GM13977 (cell line): Measurements from ENCODE around the gene SFTPB.

Experiments
- DNase-seq: peaks from one replicate; pipeline ENCODE4 v3.0.0; 2012; ENCODE audit warnings: low spot score
- CTCF ChIP-seq: IDR thresholded peaks from 2 replicates; pipeline ENCODE4 v1.5.1; 2012; ENCODE audit warnings: mild to moderate bottlenecking, control low read depth; ENCODE audit not compliant: insufficient read depth; ENCODE audit errors: extremely low read depth, missing control alignments
- in situ Hi-C: fragments of 300-500 bp; cut with MboI; formaldehyde crosslinking; loops from one replicate; pipeline ENCODE4 v1.12.0; 2022; ENCODE audit warnings: low sequenced_read_pairs, low pct_unique_long_range_greater_than_20kb, mixed read lengths, inconsistent platforms; ENCODE audit not compliant: unreplicated experiment

Gene SFTPB

GRCh38 chr2:85684806-85685205 lies 16.8 kb upstream of the SFTPB start:
- in situ Hi-C loops = no loop called here
- no peak for TF ChIP-seq CTCF

GRCh38 chr2:85684380-85684779 lies 16.4 kb upstream of the SFTPB start:
- no peak for TF ChIP-seq CTCF
- in situ Hi-C loops = no loop called here
- no peak for DNase-seq

More at GRCh38 chr2:85684806-85685205, 16.8 kb upstream of the SFTPB start:
- no peak for DNase-seq

- DNase-seq = no peak
- in situ Hi-C loops = no loop called here
- no peak for TF ChIP-seq CTCF
Measured at GRCh38 chr2:85682378-85682777, 14.4 kb upstream of the SFTPB start.

- in situ Hi-C loops = no loop called here
- no peak for TF ChIP-seq CTCF
- no peak for DNase-seq
Measured at GRCh38 chr2:85681776-85682175, 13.8 kb upstream of the SFTPB start.

GRCh38 chr2:85681372-85681763 lies 13.4 kb upstream of the SFTPB start:
- DNase-seq = no peak
- TF ChIP-seq CTCF = no peak
- in situ Hi-C loops = no loop called here

GRCh38 chr2:85680707-85681371 lies 12.8 kb upstream of the SFTPB start:
- no peak for DNase-seq
- no peak for TF ChIP-seq CTCF
- in situ Hi-C loops = no loop called here
